NCI-H2196 (cell line): ENCODE measurements around the gene MRPS18B.
"Not testable (repeated sequence)": the region's sequence is repeated elsewhere in the genome, so short reads cannot be mapped to it uniquely, and the experiment has no call there.

Experiments
- DNase-seq: peaks from one replicate; lab custom pipeline; 2025; ENCODE audit not compliant: unreplicated experiment; lab: John Stamatoyannopoulos, UW

MRPS18B gene

DNA sequence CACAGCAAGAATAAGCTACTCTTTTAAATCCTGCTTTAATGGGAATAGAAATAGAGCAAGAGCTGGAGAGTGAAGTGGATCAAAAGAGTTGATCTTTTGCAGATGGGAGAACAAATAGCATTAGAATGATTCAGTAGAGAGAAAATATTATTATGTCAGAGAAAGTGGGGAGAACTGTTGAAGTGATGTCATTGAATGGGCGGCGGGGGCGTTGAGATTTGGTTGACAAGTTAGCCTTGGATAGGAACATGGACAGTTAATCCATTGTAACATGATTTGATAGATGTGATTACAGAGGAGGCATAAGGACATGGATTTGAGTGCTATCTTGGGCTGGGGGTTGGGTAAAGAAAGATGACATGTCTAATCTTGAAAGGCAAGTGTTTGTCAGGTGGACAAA, 18.2 kb downstream of the MRPS18B start:
- DNase-seq = no peak

DNA sequence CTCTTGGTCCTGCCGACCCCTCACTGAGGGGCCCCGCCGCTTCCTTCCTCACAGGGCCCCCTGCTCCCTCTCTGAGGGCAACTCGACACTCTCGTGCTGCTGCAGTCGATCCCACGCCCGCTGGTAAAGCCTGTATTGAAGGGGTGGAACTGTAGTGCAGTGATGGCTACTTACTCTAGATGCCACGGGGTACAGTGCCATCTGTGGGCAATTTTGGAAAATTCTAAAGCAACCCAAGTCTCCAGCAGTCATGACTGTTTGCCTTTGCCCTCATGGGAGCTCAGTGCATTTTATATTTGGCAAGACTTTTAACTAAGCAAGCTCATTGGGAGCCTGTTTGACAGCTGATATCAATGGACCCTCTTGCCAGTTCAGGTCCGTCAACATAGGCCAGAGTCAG, 22.8 kb downstream of the MRPS18B start:
- DNase-seq = no peak

- no peak for DNase-seq
These were observed 23.4 kb downstream of the MRPS18B start for GRCh38 chr6:30641048-30641447.

GRCh38 chr6:30643656-30644055, 26.0 kb downstream of the MRPS18B start:
- no peak for DNase-seq

DNA sequence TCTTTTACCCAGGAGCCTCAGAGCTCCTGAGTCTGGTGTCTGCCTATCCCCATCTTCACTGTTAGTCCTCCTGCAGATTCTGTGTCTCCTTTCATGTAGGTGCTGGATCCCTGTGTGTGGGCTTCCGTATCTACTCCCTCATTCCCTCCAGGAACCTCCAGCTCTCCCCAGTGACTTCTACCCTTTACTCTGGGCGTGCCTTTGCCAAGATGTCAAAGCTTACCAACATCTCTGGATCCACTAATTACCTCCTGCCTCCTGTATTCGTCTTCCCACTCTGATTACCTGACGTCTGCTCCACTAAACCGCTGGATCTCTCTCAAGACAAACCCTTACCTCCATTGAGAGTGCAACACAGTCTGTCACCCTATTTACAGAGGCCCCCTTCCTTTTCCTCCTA, 27.1 kb downstream of the MRPS18B start:
- DNase-seq = no peak

DNA sequence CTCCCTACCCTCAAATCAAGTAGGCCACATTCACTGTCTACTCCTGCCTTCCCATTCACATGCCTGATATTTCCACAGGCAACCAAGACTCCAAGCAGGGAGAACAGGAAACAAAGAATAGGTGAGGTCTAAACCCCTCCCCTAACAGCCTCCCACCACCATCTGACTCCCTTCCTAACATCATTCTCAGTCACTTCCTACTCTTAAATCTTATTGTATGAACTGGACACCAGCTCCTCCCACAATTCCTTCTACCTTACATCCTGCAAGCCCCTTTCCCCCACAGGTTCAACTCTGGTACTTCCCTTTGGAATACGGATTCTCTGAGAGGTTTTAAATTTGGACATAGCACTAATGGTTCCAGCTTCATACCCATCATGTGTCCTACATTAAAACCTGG, 28.3 kb downstream of the MRPS18B start:
- DNase-seq = no peak

DNA sequence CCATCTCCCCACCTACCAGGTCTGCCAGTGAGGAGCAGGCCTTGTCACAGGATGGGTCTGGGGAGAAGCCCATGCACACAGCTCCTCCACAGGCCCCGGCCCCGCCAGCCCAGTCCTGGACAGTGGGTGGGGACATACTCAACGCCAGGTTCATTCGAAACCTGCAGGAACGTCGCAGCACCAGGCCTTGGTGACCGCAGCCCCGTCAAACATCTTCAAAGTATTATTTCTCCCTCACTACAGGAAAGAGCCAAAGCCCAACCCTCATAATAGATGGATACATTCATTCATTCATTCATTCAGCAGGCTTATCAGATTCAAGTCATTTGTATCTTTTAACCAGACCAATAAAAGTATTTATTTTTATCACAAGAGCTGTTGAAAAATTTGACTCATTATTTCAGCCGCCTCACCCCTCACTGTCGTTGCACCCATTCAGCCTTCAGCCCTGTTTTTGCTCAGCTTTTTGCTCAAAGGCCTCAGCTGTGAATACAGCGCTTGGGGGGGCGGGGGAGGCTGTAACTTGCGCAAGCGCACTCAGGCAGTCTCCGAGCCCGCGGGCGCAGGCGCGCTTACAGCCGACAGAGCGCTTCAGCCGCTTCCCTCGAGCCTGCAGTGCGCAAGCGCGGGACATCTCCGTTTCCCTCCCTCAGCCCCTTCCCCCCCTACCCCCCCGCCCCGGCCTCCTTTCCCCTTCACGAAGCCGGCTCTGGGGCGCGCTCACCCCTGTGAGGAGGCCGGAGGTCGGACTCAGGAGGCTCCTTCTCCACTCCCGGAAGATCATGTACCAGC, 29.0 kb downstream of the MRPS18B start, which contains the start of gene C6orf136:
TSS of gene C6orf136 (plus strand) at position 684 of the 792 bp plus-strand sequence. CDS start at position 783, 99 bp downstream.
- peak; percentile 93 for DNase-seq

GRCh38 chr6:30647242-30648116, 29.8 kb downstream of the MRPS18B start:
- DNase-seq = peak; percentile 67

- no peak for DNase-seq
These were observed 33.5 kb downstream of the MRPS18B start for GRCh38 chr6:30651143-30651542.

GRCh38 chr6:30654798-30655742, 37.4 kb downstream of the MRPS18B start:
- no peak for DNase-seq

- no peak for DNase-seq
These were observed 38.1 kb downstream of the MRPS18B start for GRCh38 chr6:30655743-30656094.

DNA sequence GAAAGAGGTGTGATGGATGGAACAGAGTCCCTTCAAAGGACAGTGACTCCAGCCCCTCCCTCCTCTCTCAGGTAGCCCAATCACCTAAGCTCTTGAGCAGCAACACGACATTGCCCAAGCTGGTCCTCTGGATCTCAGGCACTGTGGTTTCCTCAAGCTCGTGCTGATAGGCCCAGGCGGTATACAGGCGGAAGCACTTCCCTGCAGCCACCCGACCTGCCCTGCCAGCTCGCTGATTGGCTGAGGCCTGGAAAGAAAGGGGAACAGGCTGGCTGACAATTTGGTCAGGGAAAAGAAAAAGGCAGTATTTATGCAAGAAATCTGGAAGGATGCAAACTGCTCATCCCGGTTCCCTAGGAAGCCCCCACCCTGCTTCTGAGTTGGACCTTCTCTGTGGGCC, 38.9 kb downstream of the MRPS18B start:
- DNase-seq = no peak

GRCh38 chr6:30657454-30657853, 39.8 kb downstream of the MRPS18B start:
- no peak for DNase-seq

DNA sequence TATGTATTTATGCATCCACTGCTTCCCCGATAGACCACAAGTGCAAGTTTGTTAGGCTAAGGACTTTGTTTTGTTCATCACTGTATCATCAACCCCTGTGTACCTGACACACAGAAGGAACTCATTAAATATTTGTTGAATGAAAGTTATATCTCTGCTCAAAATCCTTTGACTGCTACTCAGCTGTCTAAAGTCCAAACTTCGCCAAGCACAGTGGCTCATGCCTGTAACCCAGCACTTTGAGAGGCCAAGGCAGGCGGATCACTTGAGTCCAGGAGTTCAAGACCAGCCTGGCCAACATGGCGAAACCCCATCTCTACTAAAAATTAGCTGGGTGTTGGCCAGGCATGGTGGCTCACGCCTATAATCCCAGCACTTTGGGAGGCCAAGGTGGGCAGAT, 40.3 kb downstream of the MRPS18B start:
- DNase-seq = not testable (repeated sequence)

GRCh38 chr6:30664994-30665767, 47.5 kb downstream of the MRPS18B start:
- DNase-seq = no peak

DNA sequence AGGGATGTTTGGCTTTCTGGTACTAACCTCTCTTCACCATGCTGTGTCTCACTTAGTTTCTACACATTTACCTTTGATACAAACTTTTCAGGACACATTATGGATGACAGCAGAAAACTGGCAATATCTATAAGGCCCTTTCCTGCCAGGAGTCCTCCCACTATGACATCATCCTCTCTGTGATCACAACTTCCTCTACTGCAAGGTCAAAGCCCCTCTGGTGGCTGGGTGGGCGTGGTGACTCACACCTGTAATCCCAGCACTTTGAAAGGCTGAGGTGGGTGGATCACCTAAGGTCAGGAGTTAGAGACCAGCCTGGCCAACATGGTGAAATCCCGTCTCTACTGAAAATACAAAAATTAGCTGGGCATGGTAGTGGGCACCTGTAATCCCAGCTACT, 48.7 kb downstream of the MRPS18B start:
- DNase-seq = not testable (repeated sequence)

- DNase-seq = no peak
These were observed 53.3 kb downstream of the MRPS18B start for GRCh38 chr6:30670760-30671527.

- peak; percentile 93 for DNase-seq
These were observed 55.0 kb downstream of the MRPS18B start, which contains the start of gene DHX16 for GRCh38 chr6:30672445-30673253. TSS of gene DHX16 (minus strand) at chr6:30673006. CDS start at chr6:30672841, 165 bp downstream.
